ENCODE data around the gene OSBPL10.

DNA sequence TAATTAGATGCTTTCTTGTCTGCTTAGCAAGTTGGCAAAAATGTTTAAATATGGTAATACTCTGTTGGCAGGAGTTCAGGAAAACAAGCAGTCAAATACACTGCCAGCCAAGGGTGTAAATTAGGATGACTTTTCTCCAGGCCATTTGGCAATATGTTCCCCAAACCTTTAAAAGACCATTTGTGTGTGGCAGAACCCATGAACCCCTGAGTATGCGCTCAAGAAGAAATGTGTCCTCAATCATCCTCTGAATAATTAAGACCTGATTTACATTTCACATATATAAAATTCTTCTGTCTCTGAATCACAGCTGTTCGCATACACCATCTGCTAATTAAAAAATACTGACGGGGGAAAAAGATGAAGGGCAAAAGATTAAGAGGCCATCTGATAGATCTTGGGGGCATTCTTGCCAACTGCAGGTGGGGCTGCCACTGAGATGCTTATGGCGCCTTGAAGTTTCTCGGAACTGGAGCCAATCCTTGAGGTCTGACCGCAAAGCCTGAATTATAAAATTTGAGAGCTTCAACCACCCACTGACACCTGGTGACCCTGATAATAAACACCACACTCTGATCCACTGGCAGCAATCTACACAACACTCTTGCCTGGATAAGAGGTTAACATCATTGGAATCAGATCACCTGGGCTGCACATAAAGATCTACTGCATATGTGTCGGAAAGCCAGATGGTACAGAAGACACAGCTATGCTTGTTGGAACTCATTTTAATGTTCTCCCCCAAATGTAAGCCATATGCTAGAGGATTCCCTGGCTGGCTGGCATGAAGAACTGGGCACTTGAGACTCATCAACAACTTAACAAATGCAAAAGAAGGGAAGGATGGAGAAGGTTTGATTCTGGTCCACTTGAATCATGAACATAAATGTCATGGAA is 190.6 kb downstream of the OSBPL10 start:
- no peak for TF ChIP-seq RARB (CRISPR knock-in tag; IDR thresholded peaks at IDR 0.05)
- TF ChIP-seq, protein P1, sequence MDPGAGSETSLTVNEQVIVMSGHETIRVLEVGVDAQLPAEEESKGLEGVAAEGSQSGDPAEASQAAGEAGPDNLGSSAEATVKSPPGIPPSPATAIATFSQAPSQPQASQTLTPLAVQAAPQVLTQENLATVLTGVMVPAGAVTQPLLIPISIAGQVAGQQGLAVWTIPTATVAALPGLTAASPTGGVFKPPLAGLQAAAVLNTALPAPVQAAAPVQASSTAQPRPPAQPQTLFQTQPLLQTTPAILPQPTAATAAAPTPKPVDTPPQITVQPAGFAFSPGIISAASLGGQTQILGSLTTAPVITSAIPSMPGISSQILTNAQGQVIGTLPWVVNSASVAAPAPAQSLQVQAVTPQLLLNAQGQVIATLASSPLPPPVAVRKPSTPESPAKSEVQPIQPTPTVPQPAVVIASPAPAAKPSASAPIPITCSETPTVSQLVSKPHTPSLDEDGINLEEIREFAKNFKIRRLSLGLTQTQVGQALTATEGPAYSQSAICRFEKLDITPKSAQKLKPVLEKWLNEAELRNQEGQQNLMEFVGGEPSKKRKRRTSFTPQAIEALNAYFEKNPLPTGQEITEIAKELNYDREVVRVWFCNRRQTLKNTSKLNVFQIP (CRISPR knock-in tag; IDR thresholded peaks at IDR 0.05; ENCODE audit: borderline replicate concordance, low read depth), result no peak
- no peak for TF ChIP-seq ZNF565 (CRISPR knock-in tag; conservative IDR thresholded peaks at IDR 0.05; ENCODE audit: low read depth)
- no peak for TF ChIP-seq OSR1 (CRISPR knock-in tag; IDR thresholded peaks at IDR 0.05)
- no peak for TF ChIP-seq ZC3H10 (CRISPR knock-in tag; IDR thresholded peaks at IDR 0.05)
- TF ChIP-seq BACH2 (CRISPR knock-in tag; IDR thresholded peaks at IDR 0.05; ENCODE audit: borderline replicate concordance), result no peak

Data from SK-N-SH treated with all-trans-retinoic acid at 6 μM for 48 hours (cell line).